SK-N-SH treated with all-trans-retinoic acid at 6 μM for 48 hours (cell line): ENCODE measurements around the gene SSMEM1.

Experiments used
- ATAC-seq: fragments of 200-7000 bp; cut with Tn5 transposase; 3 replicates; pipeline ENCODE4 v1.9.1; 2020; ENCODE audit warnings: mild to moderate bottlenecking, moderate library complexity
- ARNTL ChIP-seq: fragments of 450-650 bp; formaldehyde crosslinking; IDR thresholded peaks from 2 replicates; pipeline ENCODE4 v1.5.0; 2020; ENCODE audit warnings: low read depth, mild to moderate bottlenecking, moderate library complexity, borderline replicate concordance
- BACH2 ChIP-seq: fragments of 250-450 bp; sonication (Bioruptor Pico); IDR thresholded peaks from 2 replicates; pipeline ENCODE4 v1.9.0; 2021; ENCODE audit warnings: mild to moderate bottlenecking, borderline replicate concordance
- CSDC2 ChIP-seq: fragments of 250-450 bp; sonication (Bioruptor Pico); IDR thresholded peaks from 2 replicates; pipeline ENCODE4 v1.5.0; 2020; ENCODE audit warnings: mild to moderate bottlenecking, moderate library complexity
- ESRRG ChIP-seq: fragments of 250-450 bp; sonication (Bioruptor Pico); IDR thresholded peaks from 2 replicates; pipeline ENCODE4 v1.6.1; 2021; ENCODE audit warnings: mild to moderate bottlenecking
- GLIS3 ChIP-seq: fragments of 250-450 bp; sonication (Bioruptor Pico); IDR thresholded peaks from 2 replicates; pipeline ENCODE4 v1.5.0; 2020; ENCODE audit warnings: mild to moderate bottlenecking, moderate library complexity
- ISL1 ChIP-seq: fragments of 250-450 bp; sonication (Bioruptor Pico); IDR thresholded peaks from 2 replicates; pipeline ENCODE4 v2.1.2; 2022; ENCODE audit warnings: mild to moderate bottlenecking, moderate library complexity
- OSR1 ChIP-seq: fragments of 250-450 bp; sonication (Bioruptor Pico); IDR thresholded peaks from 2 replicates; pipeline ENCODE4 v1.8.0; 2022; ENCODE audit warnings: moderate library complexity, mild to moderate bottlenecking, inconsistent platforms
- PPARA ChIP-seq: fragments of 250-450 bp; sonication (Bioruptor Pico); IDR thresholded peaks from 2 replicates; pipeline ENCODE4 v1.5.0; 2020; ENCODE audit warnings: mild to moderate bottlenecking, borderline replicate concordance
- RARB ChIP-seq: fragments of 250-450 bp; sonication (Bioruptor Pico); IDR thresholded peaks from 2 replicates; pipeline ENCODE4 v1.8.0; 2021; ENCODE audit warnings: mild to moderate bottlenecking, moderate library complexity
- SNAI2 ChIP-seq: fragments of 250-450 bp; sonication (Bioruptor Pico); IDR thresholded peaks from 2 replicates; pipeline ENCODE4 v1.5.0; 2020; ENCODE audit warnings: mild to moderate bottlenecking, moderate library complexity
- TCF4 ChIP-seq: fragments of 250-450 bp; sonication (Bioruptor Pico); IDR thresholded peaks from 2 replicates; pipeline ENCODE4 v1.8.0; 2021; ENCODE audit warnings: mild to moderate bottlenecking, moderate library complexity, borderline replicate concordance
- TOX ChIP-seq: fragments of 250-450 bp; sonication (Bioruptor Pico); IDR thresholded peaks from 2 replicates; pipeline ENCODE4 v1.8.0; 2021; ENCODE audit warnings: mild to moderate bottlenecking, moderate library complexity, borderline replicate concordance
- ZC3H10 ChIP-seq: fragments of 250-450 bp; sonication (Bioruptor Pico); IDR thresholded peaks from 2 replicates; pipeline ENCODE4 v1.5.1; 2021; ENCODE audit warnings: mild to moderate bottlenecking, moderate library complexity
- ZFP3 ChIP-seq: fragments of 250-450 bp; sonication (Bioruptor Pico); IDR thresholded peaks from 2 replicates; pipeline ENCODE4 v1.5.0; 2020; ENCODE audit warnings: mild to moderate bottlenecking, moderate library complexity
- ZFP30 ChIP-seq: fragments of 450-650 bp; formaldehyde crosslinking; IDR thresholded peaks from 2 replicates; pipeline ENCODE4 v1.5.0; 2022; ENCODE audit warnings: mild to moderate bottlenecking, moderate library complexity
- ZNF565 ChIP-seq: fragments of 450-650 bp; formaldehyde crosslinking; conservative IDR thresholded peaks from 2 replicates; pipeline ENCODE4 v1.5.0; 2020; ENCODE audit warnings: low read depth, mild to moderate bottlenecking, moderate library complexity
- ZNF70 ChIP-seq: fragments of 450-650 bp; formaldehyde crosslinking; IDR thresholded peaks from 2 replicates; pipeline ENCODE4 v1.5.0; 2020; ENCODE audit warnings: mild to moderate bottlenecking, moderate library complexity
- ZNF8 ChIP-seq: fragments of 450-650 bp; formaldehyde crosslinking; IDR thresholded peaks from 2 replicates; pipeline ENCODE4 v1.5.0; 2020; ENCODE audit warnings: mild to moderate bottlenecking, moderate library complexity
- TF ChIP-seq, protein P1 (sequence below): fragments of 250-450 bp; sonication (Bioruptor Pico); IDR thresholded peaks from 2 replicates; pipeline ENCODE4 v1.5.1; 2021; ENCODE audit warnings: mild to moderate bottlenecking, moderate library complexity
- TF ChIP-seq, protein P2 (sequence below): fragments of 250-450 bp; sonication (Bioruptor Pico); IDR thresholded peaks from 2 replicates; pipeline ENCODE4 v1.8.0; 2020; ENCODE audit warnings: mild to moderate bottlenecking, moderate library complexity, borderline replicate concordance
- TF ChIP-seq, protein P3 (sequence below): fragments of 250-450 bp; sonication (Bioruptor Pico); IDR thresholded peaks from 2 replicates; pipeline ENCODE4 v1.5.1; 2020; ENCODE audit warnings: low read depth, mild to moderate bottlenecking, moderate library complexity
- TF ChIP-seq, protein P4 (sequence below): fragments of 250-450 bp; sonication (Bioruptor Pico); IDR thresholded peaks from 2 replicates; pipeline ENCODE4 v1.8.0; 2021; ENCODE audit warnings: low read depth, mild to moderate bottlenecking, moderate library complexity, borderline replicate concordance

SSMEM1 gene

DNA sequence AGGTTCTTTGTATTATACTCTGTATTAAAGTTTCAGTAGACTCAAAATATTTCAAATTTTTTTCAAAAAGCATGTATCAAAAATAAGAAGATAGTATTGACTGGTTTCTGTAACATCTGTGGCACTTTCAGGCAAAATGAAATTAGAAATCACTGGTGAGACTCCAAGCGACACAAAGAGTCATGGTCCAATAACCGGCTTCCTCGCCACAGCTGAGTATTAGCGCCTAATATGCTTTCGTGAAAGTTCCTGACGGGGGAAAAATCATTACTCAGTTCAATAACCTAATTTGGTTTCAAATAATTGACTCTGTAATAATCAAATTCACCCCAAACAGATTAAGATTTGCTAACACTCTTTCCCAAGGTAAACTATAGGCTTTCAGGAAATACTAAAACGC lies 15.9 kb upstream of the SSMEM1 start (continued):
- no peak for TF ChIP-seq ZNF565 (CRISPR knock-in tag)

DNA sequence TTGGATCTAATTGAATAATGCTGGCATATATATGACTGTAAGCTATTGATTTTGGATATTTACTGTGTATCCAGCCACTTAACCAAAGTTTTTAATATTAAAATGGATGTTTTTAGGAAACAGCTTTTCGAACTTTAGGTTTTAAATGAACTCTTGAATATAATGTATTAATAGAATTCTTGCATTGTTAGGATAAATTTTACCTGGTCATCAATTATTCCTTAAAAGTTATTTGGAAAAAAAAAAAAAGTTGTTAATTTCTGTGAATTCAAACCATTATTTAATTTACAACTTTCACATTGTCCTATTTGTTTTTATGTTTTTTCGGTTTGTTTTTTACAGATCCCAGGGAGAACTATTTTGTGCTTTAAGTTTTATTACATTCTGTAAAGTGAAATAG lies 12.3 kb upstream of the SSMEM1 start:
- no peak for TF ChIP-seq ISL1 (CRISPR knock-in tag)
- TF ChIP-seq ESRRG (CRISPR knock-in tag), result no peak
- TF ChIP-seq, protein P1, sequence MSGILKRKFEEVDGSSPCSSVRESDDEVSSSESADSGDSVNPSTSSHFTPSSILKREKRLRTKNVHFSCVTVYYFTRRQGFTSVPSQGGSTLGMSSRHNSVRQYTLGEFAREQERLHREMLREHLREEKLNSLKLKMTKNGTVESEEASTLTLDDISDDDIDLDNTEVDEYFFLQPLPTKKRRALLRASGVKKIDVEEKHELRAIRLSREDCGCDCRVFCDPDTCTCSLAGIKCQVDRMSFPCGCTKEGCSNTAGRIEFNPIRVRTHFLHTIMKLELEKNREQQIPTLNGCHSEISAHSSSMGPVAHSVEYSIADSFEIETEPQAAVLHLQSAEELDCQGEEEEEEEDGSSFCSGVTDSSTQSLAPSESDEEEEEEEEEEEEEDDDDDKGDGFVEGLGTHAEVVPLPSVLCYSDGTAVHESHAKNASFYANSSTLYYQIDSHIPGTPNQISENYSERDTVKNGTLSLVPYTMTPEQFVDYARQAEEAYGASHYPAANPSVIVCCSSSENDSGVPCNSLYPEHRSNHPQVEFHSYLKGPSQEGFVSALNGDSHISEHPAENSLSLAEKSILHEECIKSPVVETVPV (CRISPR knock-in tag), result no peak
- TF ChIP-seq GLIS3 (CRISPR knock-in tag), result no peak
- no peak for TF ChIP-seq OSR1 (CRISPR knock-in tag)
- TF ChIP-seq ARNTL, result no peak
- no peak for TF ChIP-seq ZNF565 (CRISPR knock-in tag)
- TF ChIP-seq CSDC2 (CRISPR knock-in tag), result no peak
- no peak for TF ChIP-seq ZC3H10 (CRISPR knock-in tag)
- TF ChIP-seq, protein P2, sequence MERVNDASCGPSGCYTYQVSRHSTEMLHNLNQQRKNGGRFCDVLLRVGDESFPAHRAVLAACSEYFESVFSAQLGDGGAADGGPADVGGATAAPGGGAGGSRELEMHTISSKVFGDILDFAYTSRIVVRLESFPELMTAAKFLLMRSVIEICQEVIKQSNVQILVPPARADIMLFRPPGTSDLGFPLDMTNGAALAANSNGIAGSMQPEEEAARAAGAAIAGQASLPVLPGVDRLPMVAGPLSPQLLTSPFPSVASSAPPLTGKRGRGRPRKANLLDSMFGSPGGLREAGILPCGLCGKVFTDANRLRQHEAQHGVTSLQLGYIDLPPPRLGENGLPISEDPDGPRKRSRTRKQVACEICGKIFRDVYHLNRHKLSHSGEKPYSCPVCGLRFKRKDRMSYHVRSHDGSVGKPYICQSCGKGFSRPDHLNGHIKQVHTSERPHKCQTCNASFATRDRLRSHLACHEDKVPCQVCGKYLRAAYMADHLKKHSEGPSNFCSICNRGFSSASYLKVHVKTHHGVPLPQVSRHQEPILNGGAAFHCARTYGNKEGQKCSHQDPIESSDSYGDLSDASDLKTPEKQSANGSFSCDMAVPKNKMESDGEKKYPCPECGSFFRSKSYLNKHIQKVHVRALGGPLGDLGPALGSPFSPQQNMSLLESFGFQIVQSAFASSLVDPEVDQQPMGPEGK (CRISPR knock-in tag), result no peak
- no peak for TF ChIP-seq RARB (CRISPR knock-in tag)

DNA sequence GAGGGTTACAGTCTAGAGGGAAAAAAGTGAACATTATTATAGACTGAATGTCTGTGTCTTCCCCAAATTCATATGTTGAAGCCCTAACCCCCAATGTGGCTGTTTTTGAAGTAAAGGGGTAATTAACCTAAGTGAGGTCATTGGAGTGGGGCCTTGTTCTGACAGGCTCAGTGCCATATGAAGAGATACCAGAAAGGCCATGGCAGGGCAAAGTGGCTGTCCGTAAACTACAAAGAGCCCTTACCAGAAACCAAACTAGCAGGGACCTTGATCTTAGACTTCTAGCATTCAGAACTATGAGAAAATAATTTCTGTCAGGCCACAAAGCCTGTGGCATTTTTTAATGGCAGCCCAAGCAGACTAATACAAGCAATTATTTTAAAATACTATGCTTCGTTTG lies 11.2 kb upstream of the SSMEM1 start:
- ATAC-seq, result no peak
- TF ChIP-seq BACH2 (no peak), ESRRG (CRISPR knock-in tag) (no peak), ZFP30 (no peak), TCF4 (CRISPR knock-in tag) (no peak), PPARA (no peak), TOX (CRISPR knock-in tag) (no peak)

More for the DNA sequence above, 12.3 kb upstream of the SSMEM1 start:
- no peak for ATAC-seq

DNA sequence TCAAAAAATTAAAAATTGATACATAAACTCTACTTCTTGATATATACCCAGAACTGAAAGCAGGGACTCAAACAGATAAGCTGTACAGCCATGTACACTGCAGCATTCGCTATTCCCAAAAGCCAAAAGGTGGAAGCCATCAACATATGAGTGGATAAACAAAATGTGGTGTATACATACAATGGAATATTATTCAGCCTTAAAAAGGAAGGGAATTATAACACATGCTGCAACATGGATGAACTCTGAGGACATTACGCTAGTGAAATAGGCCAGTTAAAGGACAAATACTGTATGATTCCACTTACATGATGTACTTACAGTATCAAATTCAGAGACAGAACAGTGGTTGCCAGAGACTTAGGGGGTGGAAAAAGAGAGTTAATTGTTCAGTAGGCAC lies 10.6 kb upstream of the SSMEM1 start:
- TF ChIP-seq TOX (CRISPR knock-in tag), result no peak
- no peak for TF ChIP-seq ZNF8 (CRISPR knock-in tag)
- TF ChIP-seq TCF4 (CRISPR knock-in tag), result no peak
- TF ChIP-seq, protein P2 (CRISPR knock-in tag), result no peak
- TF ChIP-seq RARB (CRISPR knock-in tag), result no peak
- TF ChIP-seq CSDC2 (CRISPR knock-in tag), result no peak
- TF ChIP-seq, protein P1 (CRISPR knock-in tag), result no peak
- no peak for TF ChIP-seq ZC3H10 (CRISPR knock-in tag)
- no peak for TF ChIP-seq OSR1 (CRISPR knock-in tag)
- TF ChIP-seq, protein P3, sequence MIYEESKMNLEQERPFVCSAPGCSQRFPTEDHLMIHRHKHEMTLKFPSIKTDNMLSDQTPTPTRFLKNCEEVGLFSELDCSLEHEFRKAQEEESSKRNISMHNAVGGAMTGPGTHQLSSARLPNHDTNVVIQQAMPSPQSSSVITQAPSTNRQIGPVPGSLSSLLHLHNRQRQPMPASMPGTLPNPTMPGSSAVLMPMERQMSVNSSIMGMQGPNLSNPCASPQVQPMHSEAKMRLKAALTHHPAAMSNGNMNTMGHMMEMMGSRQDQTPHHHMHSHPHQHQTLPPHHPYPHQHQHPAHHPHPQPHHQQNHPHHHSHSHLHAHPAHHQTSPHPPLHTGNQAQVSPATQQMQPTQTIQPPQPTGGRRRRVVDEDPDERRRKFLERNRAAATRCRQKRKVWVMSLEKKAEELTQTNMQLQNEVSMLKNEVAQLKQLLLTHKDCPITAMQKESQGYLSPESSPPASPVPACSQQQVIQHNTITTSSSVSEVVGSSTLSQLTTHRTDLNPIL (CRISPR knock-in tag), result no peak
- TF ChIP-seq SNAI2 (CRISPR knock-in tag), result no peak
- no peak for TF ChIP-seq PPARA
- TF ChIP-seq ARNTL, result no peak
- no peak for TF ChIP-seq ZNF565 (CRISPR knock-in tag)
- no peak for TF ChIP-seq ZNF70 (CRISPR knock-in tag)
- no peak for TF ChIP-seq ZFP30
- TF ChIP-seq ESRRG (CRISPR knock-in tag), result no peak
- TF ChIP-seq, protein P4, sequence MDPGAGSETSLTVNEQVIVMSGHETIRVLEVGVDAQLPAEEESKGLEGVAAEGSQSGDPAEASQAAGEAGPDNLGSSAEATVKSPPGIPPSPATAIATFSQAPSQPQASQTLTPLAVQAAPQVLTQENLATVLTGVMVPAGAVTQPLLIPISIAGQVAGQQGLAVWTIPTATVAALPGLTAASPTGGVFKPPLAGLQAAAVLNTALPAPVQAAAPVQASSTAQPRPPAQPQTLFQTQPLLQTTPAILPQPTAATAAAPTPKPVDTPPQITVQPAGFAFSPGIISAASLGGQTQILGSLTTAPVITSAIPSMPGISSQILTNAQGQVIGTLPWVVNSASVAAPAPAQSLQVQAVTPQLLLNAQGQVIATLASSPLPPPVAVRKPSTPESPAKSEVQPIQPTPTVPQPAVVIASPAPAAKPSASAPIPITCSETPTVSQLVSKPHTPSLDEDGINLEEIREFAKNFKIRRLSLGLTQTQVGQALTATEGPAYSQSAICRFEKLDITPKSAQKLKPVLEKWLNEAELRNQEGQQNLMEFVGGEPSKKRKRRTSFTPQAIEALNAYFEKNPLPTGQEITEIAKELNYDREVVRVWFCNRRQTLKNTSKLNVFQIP (CRISPR knock-in tag), result no peak
- TF ChIP-seq ZFP3 (CRISPR knock-in tag), result no peak
- ATAC-seq, result no peak
